Keratinocyte (primary cell): Measurements from ENCODE around the gene IDE. TPM values are rescaled to one million over a fixed set of nuclear protein-coding genes. Genes with fewer than 3 reads are reported as not detected.
"Not testable (repeated sequence)": the region's sequence is repeated elsewhere in the genome, so short reads cannot be mapped to it uniquely, and the experiment has no call there.

ENCODE experiments used
- DNase-seq: peaks from one replicate; pipeline ENCODE4 v3.0.0-alpha.2; 2011; ENCODE audit warnings: low read depth, missing footprints, low spot score
- FAIRE-seq: peaks from 2 replicates; lab custom pipeline; 2011; peaks lifted over from hg19 to GRCh38; lab: Jason Lieb, UNC
- H2AFZ ChIP-seq: 2 replicates; pipeline ENCODE4 v1.6.0; 2012; ENCODE audit warnings: low read length, control low read depth, inconsistent platforms; ENCODE audit not compliant: control insufficient read depth
- H3K27ac ChIP-seq: 2 replicates; pipeline ENCODE4 v1.5.1; 2011; ENCODE audit warnings: low read length; ENCODE audit not compliant: control insufficient read depth, insufficient read depth
- H3K27me3 ChIP-seq: 3 replicates; pipeline ENCODE4 v1.6.0; 2011; ENCODE audit warnings: low read length; ENCODE audit not compliant: control insufficient read depth, insufficient read depth; ENCODE audit errors: extremely low read depth
- H3K36me3 ChIP-seq, 2 experiments: 2 replicates in 1 of 2; 3 replicates in 1 of 2; pipeline ENCODE4 v1.5.1; 2011; ENCODE audit warnings: low read length in 2 of 2, mild to moderate bottlenecking in 1 of 2; ENCODE audit not compliant: control insufficient read depth in 2 of 2, insufficient read depth in 2 of 2; ENCODE audit errors: extremely low read depth in 1 of 2
- H3K4me1 ChIP-seq: 3 replicates; pipeline ENCODE4 v1.5.1; 2011; ENCODE audit warnings: low read length; ENCODE audit not compliant: control insufficient read depth, insufficient read depth; ENCODE audit errors: extremely low read depth
- H3K4me2 ChIP-seq: 3 replicates; pipeline ENCODE4 v1.6.0; 2011; ENCODE audit warnings: low read depth, low read length; ENCODE audit not compliant: control insufficient read depth, insufficient read depth; ENCODE audit errors: extremely low read depth
- H3K4me3 ChIP-seq, 3 experiments: fragments of 200-600 bp in 1 of 3; sonication (generic) in 1 of 3; 2 replicates in 2 of 3; 3 replicates in 1 of 3; pipeline ENCODE4 v1.5.1; 2011 to 2016; ENCODE audit warnings: low read length in 3 of 3, mild to moderate bottlenecking in 3 of 3, control low read depth in 2 of 3, inconsistent platforms in 1 of 3, low read depth in 1 of 3, mixed read lengths in 1 of 3, mixed run types in 1 of 3, moderate library complexity in 1 of 3; ENCODE audit not compliant: control insufficient read depth in 2 of 3, insufficient read depth in 2 of 3; ENCODE audit errors: extremely low read depth in 1 of 3
- H3K79me2 ChIP-seq: 2 replicates; pipeline ENCODE4 v1.6.0; 2012; ENCODE audit warnings: low read length; ENCODE audit not compliant: control insufficient read depth, insufficient read depth
- H3K9ac ChIP-seq: 3 replicates; pipeline ENCODE4 v1.6.0; 2011; ENCODE audit warnings: low read length; ENCODE audit not compliant: control insufficient read depth, insufficient read depth; ENCODE audit errors: extremely low read depth
- H3K9me1 ChIP-seq: 3 replicates; pipeline ENCODE4 v1.6.0; 2011; ENCODE audit warnings: low read length; ENCODE audit not compliant: control insufficient read depth, insufficient read depth; ENCODE audit errors: extremely low read depth
- H3K9me3 ChIP-seq: 2 replicates; pipeline ENCODE4 v1.5.1; 2012; ENCODE audit warnings: low read depth, low read length; ENCODE audit not compliant: control insufficient read depth
- H4K20me1 ChIP-seq: 3 replicates; pipeline ENCODE4 v1.6.0; 2011; ENCODE audit warnings: low read length; ENCODE audit not compliant: control insufficient read depth, insufficient read depth; ENCODE audit errors: extremely low read depth
- CTCF ChIP-seq, 3 experiments: IDR thresholded peaks in 1 of 3; conservative IDR thresholded peaks in 1 of 3; optimal IDR thresholded peaks in 1 of 3; 2 replicates in 2 of 3; 3 replicates in 1 of 3; pipeline versions ENCODE3 to v1.5.1; 2011; ENCODE audit warnings: low read length in 3 of 3, mild to moderate bottlenecking in 3 of 3, moderate library complexity in 2 of 3, control low read depth in 1 of 3, inconsistent platforms in 1 of 3; ENCODE audit not compliant: insufficient read depth in 2 of 3; ENCODE audit errors: extremely low read depth in 1 of 3
- EZH2 ChIP-seq: IDR thresholded peaks from one replicate; pipeline ENCODE4 v1.6.1; 2012; ENCODE audit warnings: inconsistent platforms, mild to moderate bottlenecking, low read length, moderate library complexity
- dilution Hi-C: fragments of 300-500 bp; cut with MboI; formaldehyde crosslinking; loops from one replicate; pipeline ENCODE4 v1.7.0; 2020; ENCODE audit warnings: low sequenced_read_pairs; ENCODE audit not compliant: extremely low pct_ligation_motif_present
- polyA plus RNA-seq, 5 experiments: library from polyadenylated mRNA; depleted of rRNA in 3 of 5; stranded (reverse) in 3 of 5; stranded (forward) in 1 of 5; unstranded in 1 of 5; fragments of >200 nt; gene quantifications; 1 replicate in 1 of 5; 2 replicates in 3 of 5; 3 replicates in 1 of 5; pipeline versions ENCODE4 v1.2.1 to v1.2.3, GENCODE V29; 2011 to 2012; ENCODE audit warnings: missing spikeins in 2 of 5, low read depth in 1 of 5, low replicate concordance in 1 of 5

The IDE gene
- polyA plus RNA-seq, 1 donor (not counting 4 experiments of a cell fraction or from before 2014, with no cell fraction given), result 24.4 TPM

- no peaks in the 10 kb centered on the region for H3K27me3 ChIP-seq
- DNase-seq (no peak), FAIRE-seq (peak; percentile 67)
- dilution Hi-C loops, result no loop called here
- no peaks in the 10 kb centered on the region for H4K20me1 ChIP-seq
- TF ChIP-seq CTCF (optimal IDR thresholded peaks at IDR 0.05 in 1 of 3, IDR thresholded peaks at IDR 0.05 in 1 of 3, conservative IDR thresholded peaks at IDR 0.05 in 1 of 3; ENCODE audit: extremely low read depth in 1 of 3, insufficient read depth in 2 of 3, low read length in 3 of 3) (no peak), EZH2 (no peak)
- no peaks in the 10 kb centered on the region for H3K36me3 ChIP-seq
- H3K4me1 ChIP-seq, result peaks cover 8% of the 10 kb centered on the region
- H3K27ac ChIP-seq, result peak overlapping the region; percentile 81
- peak overlapping the region; percentile 95 for H3K4me2 ChIP-seq
- H3K79me2 ChIP-seq, result peaks cover 36% of the 10 kb centered on the region
- H2AFZ ChIP-seq, result peak overlapping the region; percentile 67
- no peaks in the 10 kb centered on the region for H3K9me3 ChIP-seq
- H3K4me3 ChIP-seq, result peak overlapping the region; percentile 50 to 95 (median 93)
- no peaks in the 10 kb centered on the region for H3K9me1 ChIP-seq
- H3K9ac ChIP-seq, result peak overlapping the region; percentile 88
Observed at GRCh38 chr10:92591550-92592022, 17.7 kb upstream of the IDE start.

DNA sequence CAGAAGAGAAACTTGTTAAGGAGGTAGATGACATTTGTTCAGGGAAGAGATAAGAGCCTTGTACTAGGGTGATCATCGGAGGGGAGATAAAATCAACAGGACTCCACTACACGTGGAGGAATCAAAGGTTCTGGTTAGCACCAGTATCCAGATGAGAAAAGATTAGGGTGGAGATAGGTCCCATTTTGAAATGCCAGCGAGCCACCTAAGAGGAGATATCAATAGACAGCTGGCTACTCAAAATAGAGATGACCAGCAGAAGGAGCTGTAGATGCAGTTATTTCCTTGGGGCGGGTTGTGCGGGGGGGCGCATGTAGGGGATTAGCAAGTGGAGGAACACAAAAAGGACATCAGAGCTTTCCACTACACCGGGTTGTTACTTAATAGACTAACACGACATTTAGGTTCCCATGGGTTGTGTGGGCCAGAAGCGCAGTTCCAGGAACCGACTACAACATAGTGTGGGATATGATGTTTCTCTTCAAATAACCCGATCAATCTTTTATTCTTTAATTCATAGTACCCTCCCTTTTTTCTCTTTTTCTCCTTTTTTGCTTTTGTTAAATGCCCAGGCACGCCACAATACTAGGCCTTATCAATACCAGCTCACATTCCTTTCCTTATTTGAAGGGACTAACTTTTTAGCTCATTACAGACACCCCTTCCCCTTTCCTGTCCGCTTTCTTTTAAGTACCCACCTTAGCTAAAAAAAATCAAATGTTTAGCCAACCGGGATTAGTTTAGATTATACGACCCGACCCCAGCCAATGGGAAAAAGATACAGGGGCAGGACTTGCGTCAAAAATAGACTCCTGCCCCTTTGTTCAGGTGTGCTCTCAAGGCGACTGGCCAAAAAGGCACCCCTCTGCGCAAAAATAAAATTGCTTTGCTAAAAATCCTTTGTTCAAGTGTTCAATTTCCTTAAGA lies 17.0 kb upstream of the IDE start:
- no peaks in the 10 kb centered on the region for H3K9me3 ChIP-seq

DNA sequence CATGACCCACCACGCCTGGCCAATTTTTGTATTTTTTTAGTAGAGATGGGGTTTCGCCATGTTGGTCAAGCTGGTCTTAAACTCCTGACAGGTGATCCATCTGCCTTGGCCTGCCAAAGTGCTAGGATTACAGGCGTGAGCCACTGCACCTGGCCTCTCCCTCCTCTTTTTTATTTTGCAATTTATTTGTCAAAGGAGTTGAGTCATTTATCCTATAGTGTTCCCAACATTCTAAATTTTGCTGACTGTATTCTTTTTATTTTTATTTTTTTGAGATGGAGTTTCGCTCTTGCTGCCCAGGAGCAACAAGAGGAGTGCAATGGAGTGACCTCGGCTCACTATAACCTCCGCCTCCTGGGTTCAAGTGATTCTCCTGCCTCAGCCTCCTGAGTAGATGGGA lies 8.5 kb upstream of the IDE start:
- dilution Hi-C loops, H3K9ac ChIP-seq, H3K79me2 ChIP-seq, H3K9me1 ChIP-seq, DNase-seq, H3K4me2 ChIP-seq, H3K27ac ChIP-seq, H3K27me3 ChIP-seq, FAIRE-seq, H2AFZ ChIP-seq, H4K20me1 ChIP-seq, H3K36me3 ChIP-seq, H3K9me3 ChIP-seq, H3K4me1 ChIP-seq, H3K4me3 ChIP-seq: not testable (repeated sequence)

More for the DNA sequence above, 17.0 kb upstream of the IDE start:
- DNase-seq (no peak), FAIRE-seq (no peak)
- Histone ChIP-seq H3K4me3 (peak overlapping the region; percentile 29 to 95 (median 31)), H3K79me2 (peaks cover 29% of the 10 kb centered on the region), H4K20me1 (no peaks in the 10 kb centered on the region), H3K36me3 (no peaks in the 10 kb centered on the region), H3K4me2 (peak overlapping the region; percentile 95), H3K9ac (peak overlapping the region; percentile 88), H3K9me1 (no peaks in the 10 kb centered on the region), H3K27ac (peak overlapping the region; percentile 81), H3K27me3 (no peaks in the 10 kb centered on the region), H3K4me1 (peaks cover 8% of the 10 kb centered on the region), H2AFZ (peak overlapping the region; percentile 61)
- dilution Hi-C loops, result no loop called here
- peak in 2 of 3 experiments; percentile 11 to 34 for TF ChIP-seq CTCF (optimal IDR thresholded peaks at IDR 0.05 in 1 of 3, IDR thresholded peaks at IDR 0.05 in 1 of 3, conservative IDR thresholded peaks at IDR 0.05 in 1 of 3; ENCODE audit: extremely low read depth in 1 of 3, insufficient read depth in 2 of 3, low read length in 3 of 3)
- TF ChIP-seq EZH2, result no peak
